ENCODE measurements around the gene DLG1. TPM values are rescaled to one million over a fixed set of nuclear protein-coding genes. Genes with fewer than 3 reads are reported as not detected.
A peak's percentile ranks its signal among the peaks of the same experiment; 100 is the strongest.

The DLG1 gene
- total and polyA plus RNA-seq, 9 of the 15 experiments (the other 6 are each of a cell fraction or from before 2014, with no cell fraction given), result 9.4 to 63.5 (median 43.6) TPM

DNA sequence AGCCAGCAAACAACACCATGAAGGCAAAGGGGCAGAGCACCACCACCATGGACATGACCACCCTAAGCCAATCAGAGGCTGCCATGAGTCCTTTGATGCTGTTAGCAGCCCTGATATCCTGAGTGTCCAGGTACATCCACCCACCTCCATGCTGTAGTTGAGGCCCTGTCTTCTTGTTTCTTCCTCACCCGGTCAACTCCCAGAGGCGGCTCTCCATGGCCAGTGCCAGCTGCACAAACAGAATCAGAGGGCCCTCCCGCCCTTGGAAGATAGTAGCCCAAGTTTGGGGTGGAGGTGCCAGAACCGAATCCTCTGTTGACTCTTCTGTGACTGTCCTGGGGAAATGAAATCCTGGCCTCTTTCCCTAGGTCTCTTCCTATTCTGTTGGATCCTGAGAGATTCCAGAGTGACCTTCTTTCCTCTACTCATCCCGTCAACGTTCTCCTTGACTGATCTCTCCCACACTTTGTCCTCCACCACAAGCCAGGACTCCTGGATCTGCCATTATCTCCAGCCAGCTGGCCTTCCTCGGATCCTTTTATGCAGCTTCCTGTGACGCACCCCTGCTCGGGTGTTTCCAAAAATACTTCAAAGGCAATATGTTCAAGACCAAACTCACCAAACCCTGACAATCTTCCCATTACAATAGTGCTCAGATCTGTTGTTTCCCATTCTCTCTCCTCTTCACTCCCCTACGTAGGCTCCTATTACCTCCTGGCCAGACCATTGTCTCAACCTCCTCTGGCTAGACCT is 45.4 kb upstream of the DLG1 start:
- H2AFZ ChIP-seq (ENCODE audit: low read depth, low read length), result peak overlapping the region; percentile 66
- WGBS (ENCODE audit: insufficient coverage, low coverage, missing lambda C conversion rate), result 22% methylated on average over 10 of the region's 10 CpGs
- TF ChIP-seq HDAC6 (IDR thresholded peaks at IDR 0.05; ENCODE audit: low read depth, low read length) (no peak), KAT2B (IDR thresholded peaks at IDR 0.05; ENCODE audit: low read depth, low read length) (no peak), MAFG (tag; conservative IDR thresholded peaks at IDR 0.05) (no peak), CREBBP (IDR thresholded peaks at IDR 0.05; ENCODE audit: low read depth, low read length) (no peak)
- TF ChIP-seq, protein P1, sequence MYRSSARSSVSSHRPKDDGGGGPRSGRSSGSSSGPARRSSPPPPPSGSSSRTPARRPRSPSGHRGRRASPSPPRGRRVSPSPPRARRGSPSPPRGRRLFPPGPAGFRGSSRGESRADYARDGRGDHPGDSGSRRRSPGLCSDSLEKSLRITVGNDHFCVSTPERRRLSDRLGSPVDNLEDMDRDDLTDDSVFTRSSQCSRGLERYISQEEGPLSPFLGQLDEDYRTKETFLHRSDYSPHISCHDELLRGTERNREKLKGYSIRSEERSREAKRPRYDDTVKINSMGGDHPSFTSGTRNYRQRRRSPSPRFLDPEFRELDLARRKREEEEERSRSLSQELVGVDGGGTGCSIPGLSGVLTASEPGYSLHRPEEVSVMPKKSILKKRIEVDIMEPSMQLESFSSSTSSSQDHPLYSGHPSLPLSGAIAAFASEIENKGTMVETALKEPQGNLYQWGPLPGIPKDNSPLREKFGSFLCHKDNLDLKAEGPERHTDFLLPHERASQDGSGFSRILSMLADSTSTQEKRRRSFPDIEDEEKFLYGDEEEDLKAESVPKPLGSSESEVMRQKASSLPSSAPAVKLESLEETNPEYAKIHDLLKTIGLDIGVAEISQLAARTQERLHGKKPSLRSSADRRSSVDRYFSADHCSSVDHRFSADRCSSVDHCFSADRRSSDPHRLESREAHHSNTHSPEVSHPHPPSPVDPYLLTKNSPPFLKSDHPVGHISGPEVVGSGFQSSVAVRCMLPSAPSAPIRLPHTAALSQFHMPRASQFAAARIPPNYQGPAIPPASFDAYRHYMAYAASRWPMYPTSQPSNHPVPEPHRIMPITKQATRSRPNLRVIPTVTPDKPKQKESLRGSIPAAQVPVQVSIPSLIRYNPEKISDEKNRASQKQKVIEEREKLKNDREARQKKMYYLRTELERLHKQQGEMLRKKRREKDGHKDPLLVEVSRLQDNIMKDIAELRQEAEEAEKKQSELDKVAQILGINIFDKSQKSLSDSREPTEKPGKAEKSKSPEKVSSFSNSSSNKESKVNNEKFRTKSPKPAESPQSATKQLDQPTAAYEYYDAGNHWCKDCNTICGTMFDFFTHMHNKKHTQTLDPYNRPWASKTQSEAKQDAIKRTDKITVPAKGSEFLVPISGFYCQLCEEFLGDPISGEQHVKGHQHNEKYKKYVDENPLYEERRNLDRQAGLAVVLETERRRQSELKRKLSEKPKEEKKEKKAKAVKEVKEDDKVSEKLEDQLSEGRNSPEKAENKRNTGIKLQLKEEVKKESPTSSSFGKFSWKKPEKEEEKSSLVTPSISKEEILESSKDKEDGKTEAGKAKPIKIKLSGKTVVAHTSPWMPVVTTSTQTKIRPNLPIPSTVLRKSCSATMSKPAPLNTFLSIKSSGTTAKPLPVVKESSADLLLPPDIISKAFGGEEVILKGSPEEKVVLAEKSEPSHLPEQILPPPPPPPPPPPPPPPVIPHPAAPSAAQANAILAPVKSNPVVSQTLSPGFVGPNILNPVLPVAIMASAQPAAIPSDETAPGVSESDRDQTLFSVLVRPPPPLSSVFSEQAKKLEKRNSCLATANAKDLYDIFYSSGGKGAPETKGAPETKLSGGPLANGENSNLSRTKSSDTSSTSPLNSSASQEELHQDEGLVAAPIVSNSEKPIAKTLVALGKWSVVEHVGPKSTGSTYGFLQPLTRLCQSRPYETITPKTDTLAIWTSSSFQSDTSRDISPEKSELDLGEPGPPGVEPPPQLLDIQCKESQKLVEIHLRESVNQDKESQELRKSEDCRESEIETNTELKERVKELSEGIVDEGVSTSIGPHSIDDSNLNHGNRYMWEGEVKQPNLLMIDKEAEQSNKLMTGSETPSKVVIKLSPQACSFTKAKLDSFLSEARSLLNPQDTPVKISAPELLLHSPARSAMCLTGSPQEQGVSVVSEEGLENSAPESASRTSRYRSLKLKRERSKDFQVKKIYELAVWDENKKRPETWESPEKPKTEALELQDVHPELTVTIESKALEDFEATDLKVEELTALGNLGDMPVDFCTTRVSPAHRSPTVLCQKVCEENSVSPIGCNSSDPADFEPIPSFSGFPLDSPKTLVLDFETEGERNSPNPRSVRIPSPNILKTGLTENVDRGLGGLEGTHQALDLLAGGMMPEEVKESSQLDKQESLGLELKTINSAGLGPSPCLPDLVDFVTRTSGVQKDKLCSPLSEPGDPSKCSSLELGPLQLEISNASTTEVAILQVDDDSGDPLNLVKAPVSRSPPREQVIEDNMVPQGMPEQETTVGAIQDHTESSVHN (IDR thresholded peaks at IDR 0.05; ENCODE audit: borderline replicate concordance in 1 of 2, low read depth in 1 of 2), result no peak
- TF ChIP-seq, protein P2, sequence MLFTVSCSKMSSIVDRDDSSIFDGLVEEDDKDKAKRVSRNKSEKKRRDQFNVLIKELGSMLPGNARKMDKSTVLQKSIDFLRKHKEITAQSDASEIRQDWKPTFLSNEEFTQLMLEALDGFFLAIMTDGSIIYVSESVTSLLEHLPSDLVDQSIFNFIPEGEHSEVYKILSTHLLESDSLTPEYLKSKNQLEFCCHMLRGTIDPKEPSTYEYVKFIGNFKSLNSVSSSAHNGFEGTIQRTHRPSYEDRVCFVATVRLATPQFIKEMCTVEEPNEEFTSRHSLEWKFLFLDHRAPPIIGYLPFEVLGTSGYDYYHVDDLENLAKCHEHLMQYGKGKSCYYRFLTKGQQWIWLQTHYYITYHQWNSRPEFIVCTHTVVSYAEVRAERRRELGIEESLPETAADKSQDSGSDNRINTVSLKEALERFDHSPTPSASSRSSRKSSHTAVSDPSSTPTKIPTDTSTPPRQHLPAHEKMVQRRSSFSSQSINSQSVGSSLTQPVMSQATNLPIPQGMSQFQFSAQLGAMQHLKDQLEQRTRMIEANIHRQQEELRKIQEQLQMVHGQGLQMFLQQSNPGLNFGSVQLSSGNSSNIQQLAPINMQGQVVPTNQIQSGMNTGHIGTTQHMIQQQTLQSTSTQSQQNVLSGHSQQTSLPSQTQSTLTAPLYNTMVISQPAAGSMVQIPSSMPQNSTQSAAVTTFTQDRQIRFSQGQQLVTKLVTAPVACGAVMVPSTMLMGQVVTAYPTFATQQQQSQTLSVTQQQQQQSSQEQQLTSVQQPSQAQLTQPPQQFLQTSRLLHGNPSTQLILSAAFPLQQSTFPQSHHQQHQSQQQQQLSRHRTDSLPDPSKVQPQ (CRISPR knock-in tag; IDR thresholded peaks at IDR 0.05; ENCODE audit: borderline replicate concordance), result no peak
- TF ChIP-seq, protein P3, sequence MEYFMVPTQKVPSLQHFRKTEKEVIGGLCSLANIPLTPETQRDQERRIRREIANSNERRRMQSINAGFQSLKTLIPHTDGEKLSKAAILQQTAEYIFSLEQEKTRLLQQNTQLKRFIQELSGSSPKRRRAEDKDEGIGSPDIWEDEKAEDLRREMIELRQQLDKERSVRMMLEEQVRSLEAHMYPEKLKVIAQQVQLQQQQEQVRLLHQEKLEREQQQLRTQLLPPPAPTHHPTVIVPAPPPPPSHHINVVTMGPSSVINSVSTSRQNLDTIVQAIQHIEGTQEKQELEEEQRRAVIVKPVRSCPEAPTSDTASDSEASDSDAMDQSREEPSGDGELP (CRISPR knock-in tag; IDR thresholded peaks at IDR 0.05; ENCODE audit: borderline replicate concordance), result peak; percentile 82

More for the DNA sequence above, 45.4 kb upstream of the DLG1 start:
- Histone ChIP-seq H3K36me3 (ENCODE audit: control insufficient read depth, insufficient read depth, low read length) (no peaks in the 10 kb centered on the region), H3K9ac (ENCODE audit: insufficient read depth in 1 of 2, low read depth in 2 of 2, low read length in 2 of 2) (no peak overlapping the region; a peak in 1 of 4 replicates), H3K4me3 (no peak overlapping the region), H3K27ac (ENCODE audit: extremely low read depth, low read depth, low read length) (peak overlapping the region; percentile 28; the same call in 2 of the 3 replicates), H3K9me1 (ENCODE audit: control insufficient read depth, insufficient read depth, low read length) (no peaks in the 10 kb centered on the region), H4K20me1 (replicated peaks; ENCODE audit: control insufficient read depth, insufficient read depth, low read length) (no peaks in the 10 kb centered on the region), H3K4me1 (replicated peaks in 1 of 2; ENCODE audit: control insufficient read depth in 2 of 2, insufficient read depth in 2 of 2, low read length in 2 of 2) (peaks cover 7 to 14% of the 10 kb centered on the region in 2 experiments; a peak in 4 of 5 replicates), H3K9me3 (replicated peaks; ENCODE audit: control insufficient read depth, insufficient read depth, low read depth, low read length) (no peaks in the 10 kb centered on the region), H3K4me2 (ENCODE audit: insufficient read depth, low read length) (peak overlapping the region; percentile 1; the same call in 1 of the 2 replicates), H3K27me3 (ENCODE audit: control insufficient read depth in 2 of 2, insufficient read depth in 2 of 2, low read length in 2 of 2) (no peaks in the 10 kb centered on the region), H3K79me2 (ENCODE audit: control insufficient read depth, insufficient read depth, low read length) (no peaks in the 10 kb centered on the region)
- BruUV-seq (replicated peaks), result no TSS peak
- POLR2A ChIA-PET, result interaction anchor here (0.6 to 0.9 kb wide), 3 partner anchors 26 to 816 kb away, joined by 3 read pairs; no protein-coding TSS in a partner anchor
- in situ Hi-C loops (cut with MboI) (no loop called here), intact Hi-C loops (cut with micrococcal nuclease) (no loop called here)
- CTCF ChIA-PET (ENCODE audit: low intra/inter-chr PET ratio), result no interaction called here
- DNase-seq (ENCODE audit: extremely low read depth in 1 of 4, low spot score in 3 of 4) (peak in 2 of 4 experiments; percentile 44 to 58), ATAC-seq (peak; percentile 59), FAIRE-seq (peak; percentile 32)
